Measurements from ENCODE around the gene CELSR2.

DNA sequence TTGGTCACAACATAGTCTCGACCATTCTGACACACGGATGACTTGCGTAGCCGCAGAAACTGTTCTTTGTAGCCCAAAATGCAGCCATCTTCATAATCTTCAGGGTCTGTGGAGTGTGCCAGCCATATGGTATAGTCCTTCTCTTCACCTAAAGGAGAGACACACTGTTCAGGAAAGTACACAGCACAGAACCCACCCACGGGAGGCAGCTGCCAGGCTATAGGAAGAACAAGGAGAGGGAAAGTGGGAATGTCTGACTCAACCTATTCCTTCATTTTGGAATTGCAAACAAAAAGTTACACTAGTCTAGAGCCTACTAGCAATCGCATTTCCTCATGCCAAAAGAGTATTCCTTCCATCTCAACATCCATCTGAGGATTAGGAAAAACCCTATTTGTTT, 73.6 kb downstream of the CELSR2 start:
- TF ChIP-seq, protein P1, sequence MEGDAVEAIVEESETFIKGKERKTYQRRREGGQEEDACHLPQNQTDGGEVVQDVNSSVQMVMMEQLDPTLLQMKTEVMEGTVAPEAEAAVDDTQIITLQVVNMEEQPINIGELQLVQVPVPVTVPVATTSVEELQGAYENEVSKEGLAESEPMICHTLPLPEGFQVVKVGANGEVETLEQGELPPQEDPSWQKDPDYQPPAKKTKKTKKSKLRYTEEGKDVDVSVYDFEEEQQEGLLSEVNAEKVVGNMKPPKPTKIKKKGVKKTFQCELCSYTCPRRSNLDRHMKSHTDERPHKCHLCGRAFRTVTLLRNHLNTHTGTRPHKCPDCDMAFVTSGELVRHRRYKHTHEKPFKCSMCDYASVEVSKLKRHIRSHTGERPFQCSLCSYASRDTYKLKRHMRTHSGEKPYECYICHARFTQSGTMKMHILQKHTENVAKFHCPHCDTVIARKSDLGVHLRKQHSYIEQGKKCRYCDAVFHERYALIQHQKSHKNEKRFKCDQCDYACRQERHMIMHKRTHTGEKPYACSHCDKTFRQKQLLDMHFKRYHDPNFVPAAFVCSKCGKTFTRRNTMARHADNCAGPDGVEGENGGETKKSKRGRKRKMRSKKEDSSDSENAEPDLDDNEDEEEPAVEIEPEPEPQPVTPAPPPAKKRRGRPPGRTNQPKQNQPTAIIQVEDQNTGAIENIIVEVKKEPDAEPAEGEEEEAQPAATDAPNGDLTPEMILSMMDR (IDR thresholded peaks at IDR 0.05; ENCODE audit: borderline replicate concordance, extremely low read depth, low read length, poor library complexity, severe bottlenecking), result no peak
- no peak for TF ChIP-seq EZH2 (IDR thresholded peaks at IDR 0.05; ENCODE audit: borderline replicate concordance, low read depth, low read length, severe bottlenecking)

Data from DND-41 (cell line).